Activated CD8-positive, alpha-beta T cell treated with anti-CD3 and anti-CD28 coated beads for 36 hours (primary cell): ENCODE data around the gene CSF1. TPM values are rescaled to one million over a fixed set of nuclear protein-coding genes. Genes with fewer than 3 reads are reported as not detected.

Experiments
- ATAC-seq: fragments of 200-7000 bp; cut with Tn5 transposase; one replicate; pipeline ENCODE4 v1.10.0; 2021; ENCODE audit warnings: mild to moderate bottlenecking, moderate library complexity
- CTCF ChIA-PET: fragments of 350-600 bp; sonication (Branson Sonifier 250); formaldehyde crosslinking; loops from one replicate; lab custom pipeline; 2021; ENCODE audit warnings: antibody characterized with exemption; lab: Charles Lee
- POLR2A ChIA-PET: fragments of 350-600 bp; sonication (Branson Sonifier 250); formaldehyde crosslinking; loops from one replicate; lab custom pipeline; 2021; ENCODE audit warnings: antibody characterized with exemption; lab: Charles Lee
- DNase-seq: peaks from one replicate; pipeline ENCODE4 v3.0.0-alpha.2; 2020
- H3K27ac Mint-ChIP-seq: one replicate; pipeline ENCODE4 v1.8.0; 2021; ENCODE audit warnings: mild to moderate bottlenecking, mixed read lengths
- H3K27me3 Mint-ChIP-seq: one replicate; pipeline ENCODE4 v1.8.0; 2021; ENCODE audit warnings: mixed read lengths
- H3K36me3 Mint-ChIP-seq: one replicate; pipeline ENCODE4 v1.8.0; 2021; ENCODE audit warnings: low read depth, mixed read lengths
- H3K4me1 Mint-ChIP-seq: one replicate; pipeline ENCODE4 v1.8.0; 2021; ENCODE audit warnings: low read depth, mixed read lengths
- H3K4me3 Mint-ChIP-seq: one replicate; pipeline ENCODE4 v1.8.0; 2021; ENCODE audit warnings: mild to moderate bottlenecking, moderate library complexity, mixed read lengths
- H3K9me3 Mint-ChIP-seq: one replicate; pipeline ENCODE4 v1.8.0; 2021; ENCODE audit warnings: mixed read lengths
- CTCF ChIP-seq: fragments of 200-600 bp; IDR thresholded peaks from one replicate; pipeline ENCODE4 v1.8.0; 2022; ENCODE audit warnings: antibody characterized with exemption, mild to moderate bottlenecking
- intact Hi-C: fragments of 100-400 bp; cut with micrococcal nuclease; formaldehyde crosslinking; loops from one replicate; pipeline ENCODE4 v1.10.0; 2022
- total RNA-seq, 2 experiments: library from RNA; stranded (reverse); gene quantifications; one replicate each; pipeline ENCODE4 v1.2.3, GENCODE V29; 2021

CSF1 gene
- total RNA-seq, 2 experiments from 2014 or later, result 28.3 to 33.3 TPM

- ChIA-PET POLR2A (no interaction called here), CTCF (interaction anchor here (1.6 kb wide), 1 partner anchor 49 kb away, joined by 4 read pairs; the partner anchor contains the start of gene AHCYL1)
- Mint-ChIP-seq H3K27ac (no peak overlapping the region), H3K4me1 (peaks cover 7% of the 10 kb centered on the region), H3K36me3 (peaks cover 3% of the 10 kb centered on the region), H3K9me3 (peaks cover 16% of the 10 kb centered on the region), H3K4me3 (no peak overlapping the region), H3K27me3 (no peaks in the 10 kb centered on the region)
- DNase-seq (no peak), ATAC-seq (no peak)
- TF ChIP-seq CTCF, result no peak
- intact Hi-C loops, result no loop called here
These were observed 24.8 kb downstream of the CSF1 start for GRCh38 chr1:109935451-109935900.

GRCh38 chr1:109937738-109938137 lies 27.1 kb downstream of the CSF1 start:
- intact Hi-C loops, result no loop called here

GRCh38 chr1:109938556-109938955 lies 27.9 kb downstream of the CSF1 start:
- Mint-ChIP-seq H3K27ac (no peak overlapping the region), H3K4me1 (peaks cover 7% of the 10 kb centered on the region), H3K4me3 (no peak overlapping the region), H3K9me3 (peaks cover 16% of the 10 kb centered on the region), H3K36me3 (peaks cover 3% of the 10 kb centered on the region), H3K27me3 (no peaks in the 10 kb centered on the region)
- DNase-seq (no peak), ATAC-seq (no peak)
- no peak for TF ChIP-seq CTCF
- intact Hi-C loops, result no loop called here
- CTCF ChIA-PET, result interaction anchor here (2.0 kb wide), 1 partner anchor 46 kb away, joined by 6 read pairs; the partner anchor contains the start of gene AHCYL1
- POLR2A ChIA-PET, result no interaction called here

More at GRCh38 chr1:109937738-109938137, 27.1 kb downstream of the CSF1 start:
- no peaks in the 10 kb centered on the region for H3K27me3 Mint-ChIP-seq
- peaks cover 3% of the 10 kb centered on the region for H3K36me3 Mint-ChIP-seq
- POLR2A ChIA-PET, result no interaction called here
- H3K27ac Mint-ChIP-seq, result no peak overlapping the region
- H3K9me3 Mint-ChIP-seq, result peaks cover 16% of the 10 kb centered on the region
- TF ChIP-seq CTCF, result no peak
- no peak overlapping the region for H3K4me3 Mint-ChIP-seq
- ATAC-seq (no peak), DNase-seq (no peak)
- H3K4me1 Mint-ChIP-seq, result peaks cover 7% of the 10 kb centered on the region
- CTCF ChIA-PET, result interaction anchor here (1.0 to 2.0 kb wide), 2 partner anchors 47 to 161 kb away, joined by 3 to 6 read pairs; partner anchors contain the start of gene AHCYL1

GRCh38 chr1:109942434-109942833 lies 31.8 kb downstream of the CSF1 start:
- Mint-ChIP-seq H3K27me3 (no peaks in the 10 kb centered on the region), H3K9me3 (peaks cover 6% of the 10 kb centered on the region), H3K27ac (no peak overlapping the region), H3K36me3 (no peaks in the 10 kb centered on the region), H3K4me3 (no peak overlapping the region), H3K4me1 (peaks cover 5% of the 10 kb centered on the region)
- ChIA-PET CTCF (interaction anchor here (0.7 to 1.1 kb wide), 2 partner anchors 30 to 152 kb away, joined by 3 read pairs; no protein-coding TSS in a partner anchor), POLR2A (interaction anchor here (0.8 kb wide), 2 partner anchors 36 to 61 kb away, joined by 3 read pairs; no protein-coding TSS in a partner anchor)
- DNase-seq (no peak), ATAC-seq (no peak)
- no peak for TF ChIP-seq CTCF
- intact Hi-C loops, result no loop called here

GRCh38 chr1:109944541-109944940 lies 33.9 kb downstream of the CSF1 start:
- Mint-ChIP-seq H3K4me1 (peaks cover 10% of the 10 kb centered on the region), H3K27me3 (no peaks in the 10 kb centered on the region), H3K36me3 (no peaks in the 10 kb centered on the region), H3K9me3 (no peaks in the 10 kb centered on the region), H3K27ac (no peak overlapping the region), H3K4me3 (no peak overlapping the region)
- ChIA-PET POLR2A (interaction anchor here (0.8 kb wide), 1 partner anchor 37 kb away, joined by 3 read pairs; no protein-coding TSS in a partner anchor), CTCF (interaction anchor here (0.7 to 2.0 kb wide), 3 partner anchors 14 to 40 kb away, joined by 3 to 5 read pairs (median 3); partner anchors contain the start of gene AHCYL1)
- no peak for TF ChIP-seq CTCF
- ATAC-seq (no peak), DNase-seq (no peak)
- intact Hi-C loops, result no loop called here
